ENCODE measurements around the gene NANS. TPM values are rescaled to one million over a fixed set of nuclear protein-coding genes. Genes with fewer than 3 reads are reported as not detected.

The NANS gene
- total RNA-seq, 1 donor from 2014 or later, result 54.8 TPM

DNA sequence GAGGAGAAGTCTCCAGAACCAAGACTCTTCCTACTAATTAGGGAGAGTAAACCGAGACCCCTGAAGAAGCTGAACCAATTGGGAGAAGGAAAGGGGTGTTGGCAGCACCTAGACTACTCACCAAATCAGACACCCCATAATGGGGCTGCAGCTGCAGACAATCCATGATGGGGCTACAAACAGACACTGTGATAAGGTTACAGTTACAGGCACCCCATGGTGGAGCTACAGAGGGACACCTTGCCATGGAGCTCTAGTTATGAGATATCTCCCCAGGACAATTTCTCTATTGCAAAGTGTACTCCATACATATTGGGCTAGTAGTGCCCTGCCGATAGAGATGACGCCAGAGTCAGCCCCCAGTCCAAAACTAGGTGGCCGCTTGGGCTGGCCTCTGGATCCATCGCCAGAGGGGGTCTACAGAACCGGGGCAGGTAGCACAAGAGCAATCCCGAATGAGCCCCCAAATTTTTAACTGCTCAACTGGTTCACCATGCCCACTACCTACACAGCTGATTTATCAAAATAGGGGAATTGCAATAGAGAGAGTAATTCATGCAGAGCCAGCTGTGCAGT is 2.1 kb upstream of the NANS start:
- Mint-ChIP-seq H3K27ac (ENCODE audit: unreplicated experiment) (no peak overlapping the region), H3K36me3 (ENCODE audit: low read depth) (peaks cover 2% of the 10 kb centered on the region)
- TF ChIP-seq, protein P1, sequence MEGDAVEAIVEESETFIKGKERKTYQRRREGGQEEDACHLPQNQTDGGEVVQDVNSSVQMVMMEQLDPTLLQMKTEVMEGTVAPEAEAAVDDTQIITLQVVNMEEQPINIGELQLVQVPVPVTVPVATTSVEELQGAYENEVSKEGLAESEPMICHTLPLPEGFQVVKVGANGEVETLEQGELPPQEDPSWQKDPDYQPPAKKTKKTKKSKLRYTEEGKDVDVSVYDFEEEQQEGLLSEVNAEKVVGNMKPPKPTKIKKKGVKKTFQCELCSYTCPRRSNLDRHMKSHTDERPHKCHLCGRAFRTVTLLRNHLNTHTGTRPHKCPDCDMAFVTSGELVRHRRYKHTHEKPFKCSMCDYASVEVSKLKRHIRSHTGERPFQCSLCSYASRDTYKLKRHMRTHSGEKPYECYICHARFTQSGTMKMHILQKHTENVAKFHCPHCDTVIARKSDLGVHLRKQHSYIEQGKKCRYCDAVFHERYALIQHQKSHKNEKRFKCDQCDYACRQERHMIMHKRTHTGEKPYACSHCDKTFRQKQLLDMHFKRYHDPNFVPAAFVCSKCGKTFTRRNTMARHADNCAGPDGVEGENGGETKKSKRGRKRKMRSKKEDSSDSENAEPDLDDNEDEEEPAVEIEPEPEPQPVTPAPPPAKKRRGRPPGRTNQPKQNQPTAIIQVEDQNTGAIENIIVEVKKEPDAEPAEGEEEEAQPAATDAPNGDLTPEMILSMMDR (IDR thresholded peaks at IDR 0.05), result no peak

GRCh38 chr9:98057138-98057799 is 737 bp downstream of the NANS start:
- DNase-seq (ENCODE audit: low spot score), result no peak
- H3K27ac Mint-ChIP-seq (ENCODE audit: unreplicated experiment), result peak overlapping the region; percentile 100
- no peaks in the 10 kb centered on the region for H3K27me3 Mint-ChIP-seq (ENCODE audit: low read depth)
- TF ChIP-seq, protein P1 (IDR thresholded peaks at IDR 0.05), result peak; percentile 7
- H3K4me1 Mint-ChIP-seq (ENCODE audit: low read depth), result peaks cover 19% of the 10 kb centered on the region
- no peaks in the 10 kb centered on the region for H3K9me3 Mint-ChIP-seq (ENCODE audit: low read depth)
- peaks cover 9% of the 10 kb centered on the region for H3K36me3 Mint-ChIP-seq (ENCODE audit: low read depth)
- H3K4me3 Mint-ChIP-seq (ENCODE audit: unreplicated experiment), result peak overlapping the region; percentile 100

More for the DNA sequence above, 2.1 kb upstream of the NANS start:
- H3K9me3 Mint-ChIP-seq (ENCODE audit: low read depth), result no peaks in the 10 kb centered on the region
- peaks cover 14% of the 10 kb centered on the region for H3K4me1 Mint-ChIP-seq (ENCODE audit: low read depth)
- no peak overlapping the region for H3K4me3 Mint-ChIP-seq (ENCODE audit: unreplicated experiment)
- H3K27me3 Mint-ChIP-seq (ENCODE audit: low read depth), result no peaks in the 10 kb centered on the region
- no peak for DNase-seq (ENCODE audit: low spot score)

GRCh38 chr9:98062161-98062560 is 5.6 kb downstream of the NANS start:
- Mint-ChIP-seq H3K9me3 (ENCODE audit: low read depth) (no peaks in the 10 kb centered on the region), H3K4me1 (ENCODE audit: low read depth) (peaks cover 33% of the 10 kb centered on the region), H3K4me3 (ENCODE audit: unreplicated experiment) (no peak overlapping the region), H3K36me3 (ENCODE audit: low read depth) (peaks cover 30% of the 10 kb centered on the region), H3K27me3 (ENCODE audit: low read depth) (no peaks in the 10 kb centered on the region), H3K27ac (ENCODE audit: unreplicated experiment) (no peak overlapping the region)
- DNase-seq (ENCODE audit: low spot score), result no peak
- TF ChIP-seq, protein P1 (IDR thresholded peaks at IDR 0.05), result no peak

- Mint-ChIP-seq H3K4me3 (ENCODE audit: unreplicated experiment) (no peak overlapping the region), H3K9me3 (ENCODE audit: low read depth) (no peaks in the 10 kb centered on the region), H3K4me1 (ENCODE audit: low read depth) (peaks cover 20% of the 10 kb centered on the region), H3K27me3 (ENCODE audit: low read depth) (no peaks in the 10 kb centered on the region), H3K27ac (ENCODE audit: unreplicated experiment) (peak overlapping the region; percentile 59), H3K36me3 (ENCODE audit: low read depth) (peaks cover 31% of the 10 kb centered on the region)
- TF ChIP-seq, protein P1 (IDR thresholded peaks at IDR 0.05), result no peak
- no peak for DNase-seq (ENCODE audit: low spot score)
These were observed 8.3 kb downstream of the NANS start for GRCh38 chr9:98064623-98065392.

- Mint-ChIP-seq H3K27ac (ENCODE audit: unreplicated experiment) (no peak overlapping the region), H3K27me3 (ENCODE audit: low read depth) (no peaks in the 10 kb centered on the region), H3K9me3 (ENCODE audit: low read depth) (no peaks in the 10 kb centered on the region), H3K4me1 (ENCODE audit: low read depth) (peaks cover 19% of the 10 kb centered on the region), H3K4me3 (ENCODE audit: unreplicated experiment) (no peak overlapping the region), H3K36me3 (ENCODE audit: low read depth) (peaks cover 26% of the 10 kb centered on the region)
- TF ChIP-seq, protein P1 (IDR thresholded peaks at IDR 0.05), result no peak
- no peak for DNase-seq (ENCODE audit: low spot score)
These were observed 9.7 kb downstream of the NANS start for GRCh38 chr9:98066235-98066634.
